T-cell (primary cell): Measurements from ENCODE around the gene SCFD2. TPM values are rescaled to one million over a fixed set of nuclear protein-coding genes. Genes with fewer than 3 reads are reported as not detected.

Source experiments
- ATAC-seq, 4 experiments: fragments of 200-7000 bp in 3 of 4; fragments of 150-1000 bp in 1 of 4; cut with Tn5 transposase; replicated peaks in 1 of 4; 1 replicate in 3 of 4; 2 replicates in 1 of 4; pipeline ENCODE4 v1.10.0; 2021; ENCODE audit warnings: moderate library complexity in 3 of 4, mild to moderate bottlenecking in 2 of 4, moderate number of reproducible peaks in 1 of 4
- CTCF ChIA-PET, 2 donors: fragments of 300-600 bp; sonication (Branson Sonifier 250); formaldehyde crosslinking; loops; one replicate each; lab custom pipeline; 2022; ENCODE audit warnings: antibody characterized with exemption in 2 of 2; lab: Charles Lee
- POLR2A ChIA-PET, 2 donors: fragments of 300-600 bp; sonication (Branson Sonifier 250); formaldehyde crosslinking; loops; one replicate each; lab custom pipeline; 2022; ENCODE audit warnings: antibody characterized with exemption in 2 of 2; lab: Charles Lee
- DNase-seq, 35 experiments: peaks; one replicate each; pipeline versions ENCODE4 v3.0.0 to v3.0.0-alpha.2; 2013 to 2023
- H3K27ac ChIP-seq: one replicate; pipeline ENCODE4 v1.5.1; 2013; ENCODE audit warnings: low read length
- H3K27me3 ChIP-seq, 2 experiments: replicated peaks in 1 of 2; 1 replicate in 1 of 2; 2 replicates in 1 of 2; pipeline versions ENCODE4 v1.6.1 to v1.7.0; 2013; ENCODE audit warnings: low read length in 1 of 2, mixed read lengths in 1 of 2; ENCODE audit not compliant: control insufficient read depth in 2 of 2, insufficient read depth in 2 of 2; ENCODE audit errors: extremely low read depth in 1 of 2
- H3K36me3 ChIP-seq, 2 donors: 1 replicate in 1 of 2; 2 replicates in 1 of 2; pipeline versions ENCODE4 v1.6.1 to v1.7.0; 2013; ENCODE audit warnings: low read length in 1 of 2; ENCODE audit not compliant: control insufficient read depth in 2 of 2, insufficient read depth in 1 of 2; ENCODE audit errors: extremely low read depth in 1 of 2
- H3K4me1 ChIP-seq, 2 experiments: 1 replicate in 1 of 2; 2 replicates in 1 of 2; pipeline versions ENCODE4 v1.6.1 to v1.7.0; 2013; ENCODE audit warnings: low read length in 2 of 2, mixed read lengths in 1 of 2; ENCODE audit not compliant: insufficient read depth in 2 of 2, control insufficient read depth in 1 of 2; ENCODE audit errors: extremely low read depth in 1 of 2
- H3K4me3 ChIP-seq, 2 donors: 1 replicate in 1 of 2; 2 replicates in 1 of 2; pipeline versions ENCODE4 v1.5.1 to v1.7.0; 2013; ENCODE audit warnings: mild to moderate bottlenecking in 2 of 2, low read length in 1 of 2, moderate library complexity in 1 of 2; ENCODE audit not compliant: control insufficient read depth in 1 of 2; ENCODE audit errors: extremely low read depth in 1 of 2
- H3K9me3 ChIP-seq: 2 replicates; pipeline ENCODE4 v1.7.0; 2013
- H3K27ac Mint-ChIP-seq, 2 donors: one replicate each; pipeline ENCODE4 v1.8.0; 2020 to 2021; ENCODE audit warnings: mild to moderate bottlenecking in 2 of 2, mixed read lengths in 2 of 2
- H3K27me3 Mint-ChIP-seq, 2 donors: one replicate each; pipeline ENCODE4 v1.8.0; 2021 to 2022; ENCODE audit warnings: mixed read lengths in 2 of 2
- H3K36me3 Mint-ChIP-seq: one replicate; pipeline ENCODE4 v1.8.0; 2021; ENCODE audit warnings: mixed read lengths
- H3K4me1 Mint-ChIP-seq, 3 donors: one replicate each; pipeline ENCODE4 v1.8.0; 2020 to 2022; ENCODE audit warnings: mixed read lengths in 3 of 3, mild to moderate bottlenecking in 1 of 3
- H3K4me3 Mint-ChIP-seq, 3 donors: one replicate each; pipeline ENCODE4 v1.8.0; 2020 to 2022; ENCODE audit warnings: mild to moderate bottlenecking in 3 of 3, mixed read lengths in 3 of 3, moderate library complexity in 3 of 3
- H3K9me3 Mint-ChIP-seq, 3 donors: one replicate each; pipeline ENCODE4 v1.8.0; 2020 to 2022; ENCODE audit warnings: mixed read lengths in 3 of 3
- WGBS: methylation state at CpG from one replicate; pipeline ENCODE4 v1.1.5; 2013; ENCODE audit warnings: missing lambda C conversion rate; ENCODE audit not compliant: insufficient coverage; 5-methylcytosine and 5-hydroxymethylcytosine counted together
- total RNA-seq, 35 experiments: library from RNA in 6 of 35; stranded (reverse) in 6 of 35; fragments of 120-200 nt in 1 of 35; gene quantifications; one replicate each; pipeline versions ENCODE4 v1.2.1 to v1.2.4 and lab custom pipeline; 2013 to 2026

SCFD2 gene
- total RNA-seq, 5 donors from 2014 or later (not counting 1 experiment from before 2014, with no cell fraction given) = 19.0 to 28.9 (median 21.8) TPM

- ATAC-seq = no peak
- Histone ChIP-seq H3K27me3 (no peaks in the 10 kb centered on the region), H3K4me1 (no peaks in the 10 kb centered on the region), H3K4me3 (no peak overlapping the region), H3K9me3 (no peaks in the 10 kb centered on the region), H3K36me3 (no peaks in the 10 kb centered on the region), H3K27ac (no peak overlapping the region)
- Mint-ChIP-seq H3K27me3 (no peaks in the 10 kb centered on the region), H3K4me1 (no peaks in the 10 kb centered on the region), H3K27ac (no peak overlapping the region), H3K9me3 (no peaks in the 10 kb centered on the region), H3K4me3 (no peak overlapping the region), H3K36me3 (peaks cover 21% of the 10 kb centered on the region)
- ChIA-PET CTCF (no interaction called here), POLR2A (no interaction called here)
- no peak for DNase-seq
- no CpG with 5 or more reads among the region's 9 CpGs for WGBS
These were observed 439.5 kb downstream of the SCFD2 start for GRCh38 chr4:52926196-52926974.

- H3K27me3 ChIP-seq = no peaks in the 10 kb centered on the region
- H3K4me3 Mint-ChIP-seq = no peak overlapping the region
- ChIA-PET POLR2A (no interaction called here), CTCF (interaction anchor here in 1 of 2 donors (1.0 kb wide), 1 partner anchor 14 kb away, joined by 3 read pairs; no protein-coding TSS in a partner anchor)
- ATAC-seq = no peak
- H3K27me3 Mint-ChIP-seq = no peaks in the 10 kb centered on the region
- DNase-seq = no peak
- no peak overlapping the region for H3K27ac ChIP-seq
- H3K4me3 ChIP-seq = no peak overlapping the region
- H3K36me3 Mint-ChIP-seq = peaks cover 20% of the 10 kb centered on the region
- no peaks in the 10 kb centered on the region for H3K36me3 ChIP-seq
- WGBS = 60% methylated on average over 1 of the region's 3 CpGs
- no peaks in the 10 kb centered on the region for H3K4me1 Mint-ChIP-seq
- H3K9me3 ChIP-seq = no peaks in the 10 kb centered on the region
- no peak overlapping the region for H3K27ac Mint-ChIP-seq
- H3K9me3 Mint-ChIP-seq = no peaks in the 10 kb centered on the region
- no peaks in the 10 kb centered on the region for H3K4me1 ChIP-seq
These were observed 440.3 kb downstream of the SCFD2 start for GRCh38 chr4:52925531-52925968.

GRCh38 chr4:52919461-52919860 is 446.4 kb downstream of the SCFD2 start:
- H3K27me3 ChIP-seq = no peaks in the 10 kb centered on the region
- H3K4me3 Mint-ChIP-seq = no peak overlapping the region
- H3K27ac ChIP-seq = no peak overlapping the region
- H3K36me3 ChIP-seq = peaks cover 0 to 6% of the 10 kb centered on the region in 2 donors
- no peaks in the 10 kb centered on the region for H3K9me3 ChIP-seq
- no peaks in the 10 kb centered on the region for H3K9me3 Mint-ChIP-seq
- POLR2A ChIA-PET = no interaction called here
- H3K27me3 Mint-ChIP-seq = no peaks in the 10 kb centered on the region
- no peak overlapping the region for H3K4me3 ChIP-seq
- ATAC-seq = no peak
- H3K36me3 Mint-ChIP-seq = peaks cover 24% of the 10 kb centered on the region
- H3K4me1 Mint-ChIP-seq = no peaks in the 10 kb centered on the region
- no peak overlapping the region for H3K27ac Mint-ChIP-seq
- no peaks in the 10 kb centered on the region for H3K4me1 ChIP-seq
- no peak for DNase-seq
- CTCF ChIA-PET = no interaction called here
- 100% methylated on average over 1 of the region's 2 CpGs for WGBS

GRCh38 chr4:52917817-52918216 is 448.0 kb downstream of the SCFD2 start:
- no peaks in the 10 kb centered on the region for H3K4me1 Mint-ChIP-seq
- ChIA-PET CTCF (no interaction called here), POLR2A (no interaction called here)
- Histone ChIP-seq H3K27me3 (no peaks in the 10 kb centered on the region), H3K36me3 (peaks cover 0 to 6% of the 10 kb centered on the region in 2 donors), H3K9me3 (no peaks in the 10 kb centered on the region), H3K27ac (no peak overlapping the region), H3K4me3 (no peak overlapping the region), H3K4me1 (no peaks in the 10 kb centered on the region)
- ATAC-seq = no peak
- peaks cover 24% of the 10 kb centered on the region for H3K36me3 Mint-ChIP-seq
- 100% methylated on average over 3 of the region's 5 CpGs for WGBS
- no peak overlapping the region for H3K4me3 Mint-ChIP-seq
- no peaks in the 10 kb centered on the region for H3K27me3 Mint-ChIP-seq
- no peak for DNase-seq
- H3K9me3 Mint-ChIP-seq = no peaks in the 10 kb centered on the region
- H3K27ac Mint-ChIP-seq = no peak overlapping the region

- H3K4me1 Mint-ChIP-seq = peaks cover 5 to 11% (median 7%) of the 10 kb centered on the region in 3 donors
- Histone ChIP-seq H3K36me3 (peaks cover 0 to 6% of the 10 kb centered on the region in 2 donors), H3K4me3 (no peak overlapping the region), H3K9me3 (no peaks in the 10 kb centered on the region), H3K27me3 (no peaks in the 10 kb centered on the region), H3K4me1 (no peaks in the 10 kb centered on the region), H3K27ac (no peak overlapping the region)
- POLR2A ChIA-PET = no interaction called here
- H3K36me3 Mint-ChIP-seq = peaks cover 20% of the 10 kb centered on the region
- CTCF ChIA-PET = interaction anchor here (0.5 to 0.6 kb wide), 2 partner anchors 38 to 71 kb away, joined by 3 to 7 read pairs; no protein-coding TSS in a partner anchor
- H3K4me3 Mint-ChIP-seq = no peak overlapping the region
- H3K9me3 Mint-ChIP-seq = no peaks in the 10 kb centered on the region
- WGBS = 96% methylated on average over 4 of the region's 6 CpGs
- ATAC-seq (no peak), DNase-seq (no peak)
- no peak overlapping the region for H3K27ac Mint-ChIP-seq
- no peaks in the 10 kb centered on the region for H3K27me3 Mint-ChIP-seq
These were observed 450.0 kb downstream of the SCFD2 start for GRCh38 chr4:52915730-52916300.

- no peak overlapping the region for H3K27ac Mint-ChIP-seq
- H3K4me3 Mint-ChIP-seq = no peak overlapping the region
- H3K9me3 ChIP-seq = no peaks in the 10 kb centered on the region
- H3K4me3 ChIP-seq = no peak overlapping the region
- H3K4me1 ChIP-seq = no peaks in the 10 kb centered on the region
- no peaks in the 10 kb centered on the region for H3K9me3 Mint-ChIP-seq
- no peaks in the 10 kb centered on the region for H3K27me3 ChIP-seq
- CTCF ChIA-PET = interaction anchor here (0.5 to 0.6 kb wide), 2 partner anchors 39 to 71 kb away, joined by 3 to 7 read pairs; no protein-coding TSS in a partner anchor
- H3K27me3 Mint-ChIP-seq = no peaks in the 10 kb centered on the region
- peaks cover 18% of the 10 kb centered on the region for H3K36me3 Mint-ChIP-seq
- no peak overlapping the region for H3K27ac ChIP-seq
- no peak for DNase-seq
- ATAC-seq = no peak
- peaks cover 0 to 6% of the 10 kb centered on the region in 2 donors for H3K36me3 ChIP-seq
- POLR2A ChIA-PET = no interaction called here
- peaks cover 5 to 11% (median 7%) of the 10 kb centered on the region in 3 donors for H3K4me1 Mint-ChIP-seq
These were observed 450.7 kb downstream of the SCFD2 start for GRCh38 chr4:52915191-52915590.
